Effector memory CD4-positive, alpha-beta T cell (primary cell): ENCODE data around the gene PPL.

Experiments used
- DNase-seq, 3 donors: peaks; one replicate each; pipeline ENCODE4 v3.0.0-alpha.2; 2020
- H3K27ac ChIP-seq: 2 replicates; pipeline ENCODE4 v1.7.0; 2013; ENCODE audit warnings: mild to moderate bottlenecking, low read length, moderate library complexity; ENCODE audit not compliant: insufficient read depth, poor library complexity, severe bottlenecking
- H3K27me3 ChIP-seq: replicated peaks from 2 replicates; pipeline ENCODE4 v1.7.0; 2013; ENCODE audit warnings: mild to moderate bottlenecking, low read length; ENCODE audit not compliant: insufficient read depth, control insufficient read depth, poor library complexity, severe bottlenecking
- H3K36me3 ChIP-seq: 2 replicates; pipeline ENCODE4 v1.7.0; 2013; ENCODE audit warnings: mild to moderate bottlenecking, low read length, moderate library complexity; ENCODE audit not compliant: control insufficient read depth, insufficient read depth
- H3K4me1 ChIP-seq: 2 replicates; pipeline ENCODE4 v1.7.0; 2013; ENCODE audit warnings: low read length, mild to moderate bottlenecking; ENCODE audit not compliant: control insufficient read depth, insufficient read depth, poor library complexity, severe bottlenecking
- H3K4me3 ChIP-seq: 2 replicates; pipeline ENCODE4 v1.7.0; 2013; ENCODE audit warnings: low read length, low read depth, mild to moderate bottlenecking; ENCODE audit not compliant: insufficient read depth, poor library complexity, severe bottlenecking
- H3K9me3 ChIP-seq: 2 replicates; pipeline ENCODE4 v1.7.0; 2013; ENCODE audit warnings: mild to moderate bottlenecking, low read length, moderate library complexity; ENCODE audit not compliant: control insufficient read depth
- total RNA-seq, 3 donors: gene quantifications; one replicate each; lab custom pipeline; 2026; lab: John Stamatoyannopoulos, UW

Gene PPL, protein sequence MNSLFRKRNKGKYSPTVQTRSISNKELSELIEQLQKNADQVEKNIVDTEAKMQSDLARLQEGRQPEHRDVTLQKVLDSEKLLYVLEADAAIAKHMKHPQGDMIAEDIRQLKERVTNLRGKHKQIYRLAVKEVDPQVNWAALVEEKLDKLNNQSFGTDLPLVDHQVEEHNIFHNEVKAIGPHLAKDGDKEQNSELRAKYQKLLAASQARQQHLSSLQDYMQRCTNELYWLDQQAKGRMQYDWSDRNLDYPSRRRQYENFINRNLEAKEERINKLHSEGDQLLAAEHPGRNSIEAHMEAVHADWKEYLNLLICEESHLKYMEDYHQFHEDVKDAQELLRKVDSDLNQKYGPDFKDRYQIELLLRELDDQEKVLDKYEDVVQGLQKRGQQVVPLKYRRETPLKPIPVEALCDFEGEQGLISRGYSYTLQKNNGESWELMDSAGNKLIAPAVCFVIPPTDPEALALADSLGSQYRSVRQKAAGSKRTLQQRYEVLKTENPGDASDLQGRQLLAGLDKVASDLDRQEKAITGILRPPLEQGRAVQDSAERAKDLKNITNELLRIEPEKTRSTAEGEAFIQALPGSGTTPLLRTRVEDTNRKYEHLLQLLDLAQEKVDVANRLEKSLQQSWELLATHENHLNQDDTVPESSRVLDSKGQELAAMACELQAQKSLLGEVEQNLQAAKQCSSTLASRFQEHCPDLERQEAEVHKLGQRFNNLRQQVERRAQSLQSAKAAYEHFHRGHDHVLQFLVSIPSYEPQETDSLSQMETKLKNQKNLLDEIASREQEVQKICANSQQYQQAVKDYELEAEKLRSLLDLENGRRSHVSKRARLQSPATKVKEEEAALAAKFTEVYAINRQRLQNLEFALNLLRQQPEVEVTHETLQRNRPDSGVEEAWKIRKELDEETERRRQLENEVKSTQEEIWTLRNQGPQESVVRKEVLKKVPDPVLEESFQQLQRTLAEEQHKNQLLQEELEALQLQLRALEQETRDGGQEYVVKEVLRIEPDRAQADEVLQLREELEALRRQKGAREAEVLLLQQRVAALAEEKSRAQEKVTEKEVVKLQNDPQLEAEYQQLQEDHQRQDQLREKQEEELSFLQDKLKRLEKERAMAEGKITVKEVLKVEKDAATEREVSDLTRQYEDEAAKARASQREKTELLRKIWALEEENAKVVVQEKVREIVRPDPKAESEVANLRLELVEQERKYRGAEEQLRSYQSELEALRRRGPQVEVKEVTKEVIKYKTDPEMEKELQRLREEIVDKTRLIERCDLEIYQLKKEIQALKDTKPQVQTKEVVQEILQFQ (N-terminal part only)
- 0 reads per million in 3 donors for total RNA-seq

DNA sequence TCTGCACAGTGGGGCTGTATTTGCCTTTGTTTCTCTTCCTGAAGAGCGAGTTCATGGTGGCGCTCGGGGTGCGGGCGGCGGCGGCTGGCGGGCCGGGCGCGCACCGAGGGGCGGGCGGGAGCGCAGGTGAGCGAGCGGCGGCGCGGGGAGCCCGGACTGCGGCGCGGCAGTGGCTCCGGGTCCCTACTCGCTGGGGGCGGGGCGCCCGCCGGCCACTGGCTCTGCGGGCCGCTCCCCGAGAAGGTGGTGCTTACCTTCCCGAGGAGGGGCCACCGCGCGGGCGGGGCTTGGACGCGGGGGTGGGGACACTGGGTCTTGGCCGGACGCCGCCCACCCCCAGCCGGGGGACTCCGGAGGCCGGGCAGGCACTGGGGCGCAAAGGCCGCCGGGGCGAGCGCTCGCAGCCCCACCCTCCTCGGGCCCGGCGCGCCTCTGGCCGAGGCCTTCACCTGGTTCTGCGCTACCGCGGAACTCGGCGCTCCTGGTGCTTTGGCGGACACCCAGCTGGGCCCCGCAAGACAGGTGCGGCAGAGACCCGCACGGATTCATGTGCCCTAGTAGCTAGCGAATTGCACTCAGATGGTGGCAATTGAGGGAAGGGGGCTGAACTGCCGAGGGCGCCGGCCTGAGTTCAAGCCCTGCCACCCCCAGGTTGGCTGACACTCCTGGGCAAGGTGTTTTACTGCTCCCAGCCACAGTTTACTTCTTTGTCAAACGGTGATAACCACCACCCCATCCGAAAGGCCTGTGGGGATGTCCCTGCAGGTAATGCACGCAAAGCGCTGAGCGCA is at the start of gene PPL:
TSS of gene PPL (minus strand) at position 158 of the 791 bp plus-strand sequence. CDS start at position 55, 103 bp downstream.
- no peaks in the 10 kb centered on the region for H3K9me3 ChIP-seq
- peaks cover 7% of the 10 kb centered on the region for H3K4me1 ChIP-seq
- no peaks in the 10 kb centered on the region for H3K36me3 ChIP-seq
- peak within 1 kb of the TSS; percentile 26 for H3K4me3 ChIP-seq
- no peaks in the 10 kb centered on the region for H3K27me3 ChIP-seq
- H3K27ac ChIP-seq = no peak within 1 kb of the TSS
- DNase-seq = no peak

DNA sequence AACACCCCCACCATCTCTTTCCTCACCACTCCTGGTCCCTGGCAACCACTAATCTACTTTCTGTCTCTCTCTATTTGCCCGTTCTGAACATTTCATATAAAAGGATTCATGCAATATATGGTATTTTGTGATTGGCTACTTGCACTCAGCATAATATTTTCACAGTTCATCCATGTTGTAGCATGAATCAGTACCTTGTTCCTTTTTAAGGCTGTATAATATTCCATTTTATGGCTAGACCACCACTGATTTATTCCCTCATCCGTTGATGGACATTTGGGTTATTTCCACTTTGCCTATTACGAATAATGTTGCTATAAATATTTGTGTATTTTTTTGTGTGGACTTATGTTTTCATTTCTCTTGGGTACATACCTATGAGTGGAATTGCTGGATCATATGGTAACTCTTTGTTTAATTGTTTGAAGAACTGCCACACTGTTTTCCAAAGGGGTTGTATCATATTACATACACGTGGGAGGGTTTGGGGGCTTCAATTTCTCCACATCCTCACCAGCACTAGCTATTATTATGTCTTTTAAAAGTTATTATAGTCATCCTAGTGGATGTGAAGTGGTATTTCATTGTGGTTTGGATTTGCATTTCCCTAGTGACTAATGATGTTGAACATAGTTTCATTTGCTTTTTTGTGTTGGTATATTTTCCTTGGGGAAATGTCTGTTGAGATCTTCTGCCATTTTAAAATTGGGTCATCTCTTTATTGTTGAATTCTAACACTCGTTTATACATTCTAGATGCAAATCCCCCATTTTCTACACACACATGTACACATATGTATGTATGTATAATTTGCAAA is 47.4 kb upstream of the PPL start:
- Histone ChIP-seq H3K9me3 (no peaks in the 10 kb centered on the region), H3K4me3 (no peak overlapping the region), H3K4me1 (peaks cover 5% of the 10 kb centered on the region), H3K36me3 (no peaks in the 10 kb centered on the region), H3K27me3 (peaks cover 6% of the 10 kb centered on the region), H3K27ac (no peak overlapping the region)
- no peak for DNase-seq

DNA sequence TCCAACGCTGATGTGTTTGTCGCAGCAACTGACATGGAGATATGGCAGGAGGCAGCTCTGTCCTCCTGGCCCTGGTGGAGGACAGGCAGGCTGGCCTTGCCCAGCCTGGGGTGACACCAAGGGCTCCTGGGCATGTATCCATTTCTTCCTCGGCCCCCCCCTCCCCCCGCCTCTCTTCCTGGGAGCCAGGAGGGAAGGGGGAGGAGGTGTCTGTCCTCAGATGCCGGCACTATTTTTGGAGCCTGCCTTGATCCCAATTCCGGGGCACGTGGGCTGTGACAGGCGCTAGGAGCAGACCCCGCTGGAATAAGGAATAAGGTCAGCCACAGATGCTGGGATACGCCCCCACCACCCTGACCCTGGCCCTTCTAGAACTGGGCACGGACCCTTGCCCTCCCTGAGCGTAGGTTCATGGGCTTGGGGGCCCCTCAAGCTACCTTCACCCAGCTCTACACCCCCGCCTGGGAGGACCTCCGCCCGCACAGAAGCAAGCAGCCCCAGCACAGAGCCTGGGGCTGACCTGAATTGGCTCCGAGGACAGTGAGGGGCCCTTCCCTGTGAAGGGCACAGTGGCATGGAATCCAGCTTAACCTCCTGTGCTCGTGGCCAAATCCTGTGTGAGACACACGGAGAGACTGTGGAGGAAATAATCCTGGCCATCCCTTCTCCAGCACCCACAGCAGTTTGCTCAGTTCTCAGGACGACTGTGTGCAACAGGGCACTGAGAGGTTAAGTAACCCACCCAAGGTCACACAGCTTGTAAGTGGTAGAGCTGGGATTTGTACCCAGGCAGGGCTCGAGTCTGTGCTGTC is 45.3 kb upstream of the PPL start:
- no peaks in the 10 kb centered on the region for H3K9me3 ChIP-seq
- no peaks in the 10 kb centered on the region for H3K36me3 ChIP-seq
- no peaks in the 10 kb centered on the region for H3K4me1 ChIP-seq
- no peak overlapping the region for H3K27ac ChIP-seq
- no peak for DNase-seq
- no peaks in the 10 kb centered on the region for H3K27me3 ChIP-seq
- no peak overlapping the region for H3K4me3 ChIP-seq

DNA sequence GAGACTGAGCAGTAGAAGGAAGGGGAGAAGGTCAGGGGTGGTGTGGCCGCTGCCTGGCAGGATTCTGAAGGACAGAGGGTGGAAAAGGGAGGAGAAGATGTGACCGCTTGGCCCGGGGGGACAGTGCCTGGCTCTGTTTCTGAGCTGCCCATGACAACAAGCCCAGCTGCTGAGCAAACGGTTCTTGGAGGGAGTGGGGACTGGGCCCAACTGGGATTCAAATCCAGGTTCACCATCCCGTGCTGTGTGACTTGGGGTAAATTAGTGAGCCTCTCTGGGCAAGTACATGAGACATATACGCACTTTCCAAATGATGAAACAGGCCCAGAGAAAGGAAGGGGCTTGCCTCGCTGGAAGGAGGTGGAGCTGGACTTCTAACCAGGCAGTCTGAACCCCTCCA is 44.5 kb upstream of the PPL start:
- Histone ChIP-seq H3K36me3 (no peaks in the 10 kb centered on the region), H3K27ac (no peak overlapping the region), H3K4me1 (no peaks in the 10 kb centered on the region), H3K4me3 (no peak overlapping the region), H3K27me3 (no peaks in the 10 kb centered on the region), H3K9me3 (no peaks in the 10 kb centered on the region)
- no peak for DNase-seq

DNA sequence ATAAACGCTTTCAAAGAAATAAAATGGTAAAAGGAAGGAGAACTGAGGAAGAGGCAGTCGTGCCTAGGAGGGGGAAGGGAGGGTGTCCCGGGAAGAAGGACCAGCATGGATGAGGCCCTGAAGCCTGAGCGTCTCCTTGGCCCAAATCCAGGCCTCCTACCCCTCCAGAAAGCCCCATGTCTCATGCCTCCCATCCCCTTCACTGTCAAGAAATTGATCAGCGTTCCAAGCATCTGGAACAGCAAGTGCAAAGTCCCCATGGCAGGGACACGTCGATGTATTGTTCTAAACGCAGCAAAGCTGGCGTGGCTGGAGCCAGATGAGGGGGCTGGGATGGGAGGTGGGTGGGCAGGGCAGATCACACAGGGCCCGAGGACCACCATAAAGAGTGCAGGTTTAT is 43.7 kb upstream of the PPL start:
- DNase-seq = no peak
- H3K27ac ChIP-seq = no peak overlapping the region
- H3K27me3 ChIP-seq = no peaks in the 10 kb centered on the region

DNA sequence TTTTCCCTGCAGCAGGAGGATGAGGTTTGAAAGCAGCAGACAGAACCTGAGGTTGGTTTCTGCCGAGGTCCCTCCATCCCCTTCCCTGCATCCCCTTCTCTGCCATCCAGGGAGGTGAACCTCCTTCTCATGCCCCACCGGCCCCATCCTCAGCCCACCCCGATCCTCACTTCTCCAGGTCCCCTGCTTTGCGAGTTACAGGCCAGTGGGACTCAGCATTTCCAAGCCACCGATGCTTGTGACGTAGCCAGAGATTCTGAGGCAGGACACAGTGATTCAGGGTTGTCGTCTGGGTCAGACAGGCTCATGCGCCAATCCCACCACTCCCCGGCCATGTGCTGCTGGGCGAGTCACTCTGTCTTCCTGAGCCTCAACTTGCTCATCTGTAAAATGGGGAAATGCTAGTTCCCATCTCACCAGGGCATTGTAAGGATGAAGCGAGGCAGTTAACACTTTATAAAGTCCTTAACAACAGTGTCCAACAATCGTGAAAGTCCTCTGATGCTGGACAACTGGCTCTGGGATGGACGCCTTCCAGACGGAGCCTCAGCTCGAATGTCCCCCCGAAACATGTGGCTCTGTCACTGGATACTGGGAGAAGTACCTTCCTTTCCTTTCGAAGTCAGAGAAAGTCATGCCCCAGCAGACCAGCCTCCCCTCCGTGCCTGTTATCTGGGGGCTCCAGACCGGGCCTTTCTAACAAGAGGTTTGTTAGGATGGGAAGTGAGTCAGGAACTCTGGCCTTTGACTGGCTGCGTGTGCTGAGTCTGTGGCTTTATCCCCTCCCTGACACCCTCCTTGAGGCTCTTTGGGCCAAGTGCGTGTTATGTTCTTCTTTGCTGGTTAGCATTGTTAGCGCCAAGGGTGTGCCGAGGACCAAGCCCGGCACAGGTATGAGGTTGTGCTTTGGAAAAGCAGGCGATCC is 43.0 kb upstream of the PPL start:
- no peak overlapping the region for H3K27ac ChIP-seq
- no peak overlapping the region for H3K4me3 ChIP-seq
- H3K9me3 ChIP-seq = no peaks in the 10 kb centered on the region
- H3K27me3 ChIP-seq = no peaks in the 10 kb centered on the region
- DNase-seq = no peak
- H3K36me3 ChIP-seq = no peaks in the 10 kb centered on the region
- H3K4me1 ChIP-seq = no peaks in the 10 kb centered on the region

More for the DNA sequence above, 43.7 kb upstream of the PPL start:
- H3K4me1 ChIP-seq = no peaks in the 10 kb centered on the region
- no peaks in the 10 kb centered on the region for H3K36me3 ChIP-seq
- no peaks in the 10 kb centered on the region for H3K9me3 ChIP-seq
- no peak overlapping the region for H3K4me3 ChIP-seq

DNA sequence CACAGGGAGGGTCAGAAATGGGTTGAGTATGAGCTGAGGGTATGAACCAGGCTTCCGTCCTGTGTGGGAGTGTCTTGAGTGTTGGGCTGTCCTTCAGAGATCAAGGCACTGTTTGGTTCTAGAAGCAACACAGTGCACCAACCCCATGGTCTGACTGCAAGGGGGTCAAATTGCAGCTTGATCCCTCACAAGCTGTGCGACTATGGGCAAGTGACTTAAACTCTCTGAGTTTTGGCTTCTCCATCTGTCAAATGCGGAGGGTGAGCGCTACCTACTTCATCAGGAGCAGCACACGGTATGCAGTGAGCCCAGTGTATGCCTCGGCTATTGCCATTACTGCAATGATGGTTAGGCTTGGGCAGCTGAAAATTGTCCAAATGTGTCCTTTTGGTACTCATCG is 42.2 kb upstream of the PPL start:
- DNase-seq = no peak
- no peak overlapping the region for H3K4me3 ChIP-seq
- no peaks in the 10 kb centered on the region for H3K27me3 ChIP-seq
- no peaks in the 10 kb centered on the region for H3K4me1 ChIP-seq
- no peaks in the 10 kb centered on the region for H3K9me3 ChIP-seq
- H3K36me3 ChIP-seq = no peaks in the 10 kb centered on the region
- H3K27ac ChIP-seq = no peak overlapping the region
